ENCODE results near the gene EGFLAM. TPM values are rescaled to one million over a fixed set of nuclear protein-coding genes. Genes with fewer than 3 reads are reported as not detected.

EGFLAM gene
- total and polyA plus RNA-seq, 2 donors (not counting 1 experiment from before 2014, with no cell fraction given) = 0.33 to 20.0 TPM

DNA sequence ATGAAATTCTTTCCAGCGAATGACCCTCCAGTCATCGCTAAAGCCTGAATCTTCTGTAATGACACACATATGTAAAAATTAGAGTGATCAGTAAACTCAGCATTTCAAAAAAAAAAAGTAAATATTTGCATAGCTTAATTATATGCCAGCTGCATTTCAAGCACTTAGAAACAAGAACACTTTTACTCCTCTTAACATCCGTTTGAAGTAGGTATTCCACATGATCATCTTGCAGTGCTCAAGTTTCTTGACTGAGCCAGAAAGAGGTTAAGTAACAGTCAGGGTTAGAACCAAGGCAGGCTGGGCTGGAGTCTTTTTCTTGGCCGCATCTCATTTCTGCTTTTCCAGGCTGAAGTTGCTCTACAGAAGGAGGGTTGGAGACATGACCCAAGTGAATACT, 27.6 kb downstream of the EGFLAM start:
- Histone ChIP-seq H3K27ac (ENCODE audit: insufficient read depth, low read length) (no peak overlapping the region), H3K4me2 (ENCODE audit: extremely low read depth, insufficient read depth, low read length) (no peak overlapping the region), H4K20me1 (ENCODE audit: control insufficient read depth, extremely low read depth, insufficient read depth, low read length) (no peaks in the 10 kb centered on the region), H3K27me3 (ENCODE audit: control insufficient read depth, insufficient read depth, low read length) (peaks cover 3% of the 10 kb centered on the region), H3K4me3 (replicated peaks in 1 of 4; ENCODE audit: control extremely low read depth in 1 of 4, insufficient read depth in 1 of 4, low read depth in 3 of 4, low read length in 4 of 4) (no peak overlapping the region), H2AFZ (ENCODE audit: low read length) (no peak overlapping the region), H3K9me3 (ENCODE audit: control insufficient read depth, insufficient read depth, low read depth, low read length) (no peaks in the 10 kb centered on the region), H3K4me1 (ENCODE audit: control insufficient read depth, extremely low read depth, insufficient read depth, low read length) (no peaks in the 10 kb centered on the region), H3K36me3 (ENCODE audit: control insufficient read depth, insufficient read depth, low read length) (no peaks in the 10 kb centered on the region), H3K79me2 (ENCODE audit: control insufficient read depth, insufficient read depth, low read length) (no peaks in the 10 kb centered on the region), H3K9ac (ENCODE audit: insufficient read depth, low read length) (no peak overlapping the region)
- TF ChIP-seq EZH2 (IDR thresholded peaks at IDR 0.05; ENCODE audit: low read length, missing control alignments) = no peak
- TF ChIP-seq CTCF (conservative IDR thresholded peaks at IDR 0.05 in 1 of 2, IDR thresholded peaks at IDR 0.05 in 1 of 2; ENCODE audit: low read depth in 1 of 2, low read length in 2 of 2) = no peak
- DNase-seq (ENCODE audit: low read depth in 2 of 2) = no peak

- TF ChIP-seq CTCF (conservative IDR thresholded peaks at IDR 0.05 in 1 of 2, IDR thresholded peaks at IDR 0.05 in 1 of 2; ENCODE audit: low read depth in 1 of 2, low read length in 2 of 2) (no peak), EZH2 (IDR thresholded peaks at IDR 0.05; ENCODE audit: low read length, missing control alignments) (no peak)
- no peaks in the 10 kb centered on the region for H3K79me2 ChIP-seq (ENCODE audit: control insufficient read depth, insufficient read depth, low read length)
- no peaks in the 10 kb centered on the region for H3K36me3 ChIP-seq (ENCODE audit: control insufficient read depth, insufficient read depth, low read length)
- H3K9ac ChIP-seq (ENCODE audit: insufficient read depth, low read length) = no peak overlapping the region
- no peaks in the 10 kb centered on the region for H4K20me1 ChIP-seq (ENCODE audit: control insufficient read depth, extremely low read depth, insufficient read depth, low read length)
- H3K4me3 ChIP-seq (replicated peaks in 1 of 4; ENCODE audit: control extremely low read depth in 1 of 4, insufficient read depth in 1 of 4, low read depth in 3 of 4, low read length in 4 of 4) = no peak overlapping the region
- no peak overlapping the region for H3K27ac ChIP-seq (ENCODE audit: insufficient read depth, low read length)
- H3K4me2 ChIP-seq (ENCODE audit: extremely low read depth, insufficient read depth, low read length) = no peak overlapping the region
- H3K9me3 ChIP-seq (ENCODE audit: control insufficient read depth, insufficient read depth, low read depth, low read length) = no peaks in the 10 kb centered on the region
- H3K4me1 ChIP-seq (ENCODE audit: control insufficient read depth, extremely low read depth, insufficient read depth, low read length) = no peaks in the 10 kb centered on the region
- no peak for DNase-seq (ENCODE audit: low read depth in 2 of 2)
- H2AFZ ChIP-seq (ENCODE audit: low read length) = no peak overlapping the region
- H3K27me3 ChIP-seq (ENCODE audit: control insufficient read depth, insufficient read depth, low read length) = peaks cover 3% of the 10 kb centered on the region
Measured at GRCh38 chr5:38287124-38287523, 28.8 kb downstream of the EGFLAM start.

- Histone ChIP-seq H3K36me3 (ENCODE audit: control insufficient read depth, insufficient read depth, low read length) (no peaks in the 10 kb centered on the region), H3K4me1 (ENCODE audit: control insufficient read depth, extremely low read depth, insufficient read depth, low read length) (no peaks in the 10 kb centered on the region), H3K79me2 (ENCODE audit: control insufficient read depth, insufficient read depth, low read length) (no peaks in the 10 kb centered on the region), H3K9ac (ENCODE audit: insufficient read depth, low read length) (no peak overlapping the region), H3K9me3 (ENCODE audit: control insufficient read depth, insufficient read depth, low read depth, low read length) (no peaks in the 10 kb centered on the region), H2AFZ (ENCODE audit: low read length) (no peak overlapping the region), H3K4me3 (replicated peaks in 1 of 4; ENCODE audit: control extremely low read depth in 1 of 4, insufficient read depth in 1 of 4, low read depth in 3 of 4, low read length in 4 of 4) (no peak overlapping the region), H3K27me3 (ENCODE audit: control insufficient read depth, insufficient read depth, low read length) (peaks cover 3% of the 10 kb centered on the region), H4K20me1 (ENCODE audit: control insufficient read depth, extremely low read depth, insufficient read depth, low read length) (no peaks in the 10 kb centered on the region), H3K27ac (ENCODE audit: insufficient read depth, low read length) (no peak overlapping the region), H3K4me2 (ENCODE audit: extremely low read depth, insufficient read depth, low read length) (no peak overlapping the region)
- TF ChIP-seq CTCF (conservative IDR thresholded peaks at IDR 0.05 in 1 of 2, IDR thresholded peaks at IDR 0.05 in 1 of 2; ENCODE audit: low read depth in 1 of 2, low read length in 2 of 2) = no peak
- TF ChIP-seq EZH2 (IDR thresholded peaks at IDR 0.05; ENCODE audit: low read length, missing control alignments) = no peak
- DNase-seq (ENCODE audit: low read depth in 2 of 2) = no peak
Measured at GRCh38 chr5:38289457-38289856, 31.1 kb downstream of the EGFLAM start.

All from fibroblast of lung (primary cell).